ENCODE data around the gene NPEPPS. TPM values are rescaled to one million over a fixed set of nuclear protein-coding genes. Genes with fewer than 3 reads are reported as not detected.

The NPEPPS gene
- total RNA-seq, 1 experiment from 2014 or later, result 63.4 TPM

DNA sequence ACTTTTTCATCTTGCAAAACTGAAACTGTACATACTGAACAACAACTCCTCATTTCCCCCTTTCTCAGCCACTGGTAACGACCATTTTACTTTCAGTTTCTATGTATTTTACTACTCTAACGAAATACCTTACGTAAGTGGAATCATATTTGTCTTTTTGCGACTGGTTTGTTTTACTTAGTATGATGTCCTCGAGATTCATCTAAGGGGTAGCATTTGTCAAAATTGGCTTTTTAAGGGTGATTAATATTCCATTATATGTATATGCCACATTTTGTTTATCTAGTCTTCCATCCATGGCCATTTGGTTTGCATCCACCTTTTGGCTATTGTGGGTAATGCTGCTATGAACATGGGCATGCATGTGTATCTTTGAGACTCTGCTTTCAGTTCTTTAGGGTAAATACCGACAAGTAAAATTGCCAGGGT is 129.2 kb downstream of the NPEPPS start:
- Histone ChIP-seq H3K27me3 (replicated peaks; ENCODE audit: insufficient read depth, low read depth, low read length, poor library complexity) (no peaks in the 10 kb centered on the region), H3K4me3 (ENCODE audit: low read depth, low read length, poor library complexity, severe bottlenecking) (no peak overlapping the region), H3K4me1 (ENCODE audit: insufficient read depth, low read length, poor library complexity, severe bottlenecking) (no peaks in the 10 kb centered on the region), H3K27ac (ENCODE audit: low read depth, low read length, poor library complexity, severe bottlenecking) (no peak overlapping the region), H3K9me3 (ENCODE audit: low read depth, low read length, poor library complexity, severe bottlenecking) (no peaks in the 10 kb centered on the region), H3K36me3 (ENCODE audit: insufficient read depth, low read length, poor library complexity, severe bottlenecking) (peaks cover 84% of the 10 kb centered on the region)
- DNase-seq (ENCODE audit: low spot score), result no peak
- ChIA-PET POLR2A (ENCODE audit: low non-redundant PET) (no interaction called here), CTCF (no interaction called here)
- intact Hi-C loops (cut with micrococcal nuclease; ENCODE audit: unreplicated experiment), result no loop called here
- no TSS peak for BruUV-seq (replicated peaks)
- TF ChIP-seq, protein P1, sequence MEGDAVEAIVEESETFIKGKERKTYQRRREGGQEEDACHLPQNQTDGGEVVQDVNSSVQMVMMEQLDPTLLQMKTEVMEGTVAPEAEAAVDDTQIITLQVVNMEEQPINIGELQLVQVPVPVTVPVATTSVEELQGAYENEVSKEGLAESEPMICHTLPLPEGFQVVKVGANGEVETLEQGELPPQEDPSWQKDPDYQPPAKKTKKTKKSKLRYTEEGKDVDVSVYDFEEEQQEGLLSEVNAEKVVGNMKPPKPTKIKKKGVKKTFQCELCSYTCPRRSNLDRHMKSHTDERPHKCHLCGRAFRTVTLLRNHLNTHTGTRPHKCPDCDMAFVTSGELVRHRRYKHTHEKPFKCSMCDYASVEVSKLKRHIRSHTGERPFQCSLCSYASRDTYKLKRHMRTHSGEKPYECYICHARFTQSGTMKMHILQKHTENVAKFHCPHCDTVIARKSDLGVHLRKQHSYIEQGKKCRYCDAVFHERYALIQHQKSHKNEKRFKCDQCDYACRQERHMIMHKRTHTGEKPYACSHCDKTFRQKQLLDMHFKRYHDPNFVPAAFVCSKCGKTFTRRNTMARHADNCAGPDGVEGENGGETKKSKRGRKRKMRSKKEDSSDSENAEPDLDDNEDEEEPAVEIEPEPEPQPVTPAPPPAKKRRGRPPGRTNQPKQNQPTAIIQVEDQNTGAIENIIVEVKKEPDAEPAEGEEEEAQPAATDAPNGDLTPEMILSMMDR (conservative IDR thresholded peaks at IDR 0.05; ENCODE audit: low read depth, low read length), result no peak
- TF ChIP-seq EZH2 (IDR thresholded peaks at IDR 0.05; ENCODE audit: borderline replicate concordance, low read depth, low read length, poor library complexity, severe bottlenecking), result no peak

DNA sequence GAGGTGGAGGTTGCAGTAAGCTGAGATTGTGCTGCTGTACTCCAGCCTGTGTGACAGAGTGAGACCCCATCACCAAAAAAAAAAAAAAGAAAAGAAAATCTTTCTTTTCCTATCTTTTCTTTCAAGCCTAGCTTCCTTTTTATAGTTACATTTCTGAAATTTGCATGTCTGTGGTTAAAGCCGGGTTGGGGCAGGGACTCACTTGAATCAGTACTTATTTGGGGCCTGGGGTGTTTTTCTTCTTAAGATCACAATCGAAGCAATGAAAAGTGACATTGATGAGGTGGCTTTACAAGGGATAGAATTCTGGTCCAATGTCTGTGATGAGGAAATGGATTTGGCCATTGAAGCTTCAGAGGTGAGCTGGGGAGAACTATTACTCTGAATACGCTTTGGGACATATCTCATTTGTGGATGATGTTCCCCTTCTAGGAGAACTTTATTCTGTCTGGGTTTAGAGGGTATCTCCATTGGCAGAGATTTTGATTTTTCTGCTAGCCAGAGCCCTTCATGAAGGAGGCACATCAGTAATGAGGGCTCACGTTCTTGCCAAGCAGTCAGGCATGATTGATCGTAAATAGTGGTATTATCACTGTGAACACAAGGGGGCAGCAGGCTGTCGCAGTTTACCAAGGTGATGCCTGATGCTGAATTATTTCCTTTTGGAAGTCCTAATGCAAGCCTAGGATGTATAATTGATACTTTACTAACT is 133.2 kb downstream of the NPEPPS start:
- no peak for TF ChIP-seq EZH2 (IDR thresholded peaks at IDR 0.05; ENCODE audit: borderline replicate concordance, low read depth, low read length, poor library complexity, severe bottlenecking)
- TF ChIP-seq, protein P1 (conservative IDR thresholded peaks at IDR 0.05; ENCODE audit: low read depth, low read length), result peak; percentile 67
- no peaks in the 10 kb centered on the region for H3K4me1 ChIP-seq (ENCODE audit: insufficient read depth, low read length, poor library complexity, severe bottlenecking)
- no peaks in the 10 kb centered on the region for H3K9me3 ChIP-seq (ENCODE audit: low read depth, low read length, poor library complexity, severe bottlenecking)
- no TSS peak for BruUV-seq (replicated peaks)
- H3K27ac ChIP-seq (ENCODE audit: low read depth, low read length, poor library complexity, severe bottlenecking), result no peak overlapping the region
- intact Hi-C loops (cut with micrococcal nuclease; ENCODE audit: unreplicated experiment), result no loop called here
- H3K27me3 ChIP-seq (replicated peaks; ENCODE audit: insufficient read depth, low read depth, low read length, poor library complexity), result no peaks in the 10 kb centered on the region
- POLR2A ChIA-PET (ENCODE audit: low non-redundant PET), result interaction anchor here (0.6 kb wide), 1 partner anchor 91 kb away, joined by 11 read pairs; no protein-coding TSS in a partner anchor
- CTCF ChIA-PET, result no interaction called here
- H3K4me3 ChIP-seq (ENCODE audit: low read depth, low read length, poor library complexity, severe bottlenecking), result no peak overlapping the region
- peak; percentile 63 for DNase-seq (ENCODE audit: low spot score)
- peaks cover 77% of the 10 kb centered on the region for H3K36me3 ChIP-seq (ENCODE audit: insufficient read depth, low read length, poor library complexity, severe bottlenecking)

DNA sequence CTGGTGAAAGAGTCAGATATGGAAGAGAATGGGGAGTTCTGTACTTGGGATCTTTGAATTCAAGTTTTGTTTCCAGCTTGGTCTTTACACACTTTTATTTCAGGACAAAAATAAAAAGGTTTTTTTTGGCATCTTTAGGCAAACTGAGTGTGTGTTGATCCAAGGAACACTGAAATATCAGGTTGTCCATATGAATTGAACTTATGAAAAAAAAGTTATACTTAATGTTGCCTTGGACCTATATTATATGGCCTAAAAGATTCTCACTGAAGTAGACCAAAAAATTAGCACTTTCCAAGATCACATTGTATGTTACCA is 133.7 kb downstream of the NPEPPS start:
- BruUV-seq (replicated peaks), result no TSS peak
- peaks cover 79% of the 10 kb centered on the region for H3K36me3 ChIP-seq (ENCODE audit: insufficient read depth, low read length, poor library complexity, severe bottlenecking)
- DNase-seq (ENCODE audit: low spot score), result no peak
- H3K4me3 ChIP-seq (ENCODE audit: low read depth, low read length, poor library complexity, severe bottlenecking), result no peak overlapping the region
- POLR2A ChIA-PET (ENCODE audit: low non-redundant PET), result interaction anchor here (0.6 kb wide), 1 partner anchor 91 kb away, joined by 11 read pairs; no protein-coding TSS in a partner anchor
- TF ChIP-seq EZH2 (IDR thresholded peaks at IDR 0.05; ENCODE audit: borderline replicate concordance, low read depth, low read length, poor library complexity, severe bottlenecking), result no peak
- TF ChIP-seq, protein P1 (conservative IDR thresholded peaks at IDR 0.05; ENCODE audit: low read depth, low read length), result no peak
- H3K27ac ChIP-seq (ENCODE audit: low read depth, low read length, poor library complexity, severe bottlenecking), result no peak overlapping the region
- no peaks in the 10 kb centered on the region for H3K4me1 ChIP-seq (ENCODE audit: insufficient read depth, low read length, poor library complexity, severe bottlenecking)
- no peaks in the 10 kb centered on the region for H3K27me3 ChIP-seq (replicated peaks; ENCODE audit: insufficient read depth, low read depth, low read length, poor library complexity)
- intact Hi-C loops (cut with micrococcal nuclease; ENCODE audit: unreplicated experiment), result no loop called here
- CTCF ChIA-PET, result no interaction called here
- no peaks in the 10 kb centered on the region for H3K9me3 ChIP-seq (ENCODE audit: low read depth, low read length, poor library complexity, severe bottlenecking)

Measured in A673 (cell line).